GM18502 (cell line): ENCODE measurements around the gene TNNI3K.

Experiments used
- ATAC-seq: cut with Tn5 transposase; IDR thresholded peaks from one replicate; pipeline ENCODE4 v1.9.1; 2021; ENCODE audit warnings: mild to moderate bottlenecking; ENCODE audit not compliant: unreplicated experiment, poor library complexity

Gene TNNI3K

GRCh38 chr1:74280642-74281396, 45.6 kb downstream of the TNNI3K start:
- no peak for ATAC-seq

DNA sequence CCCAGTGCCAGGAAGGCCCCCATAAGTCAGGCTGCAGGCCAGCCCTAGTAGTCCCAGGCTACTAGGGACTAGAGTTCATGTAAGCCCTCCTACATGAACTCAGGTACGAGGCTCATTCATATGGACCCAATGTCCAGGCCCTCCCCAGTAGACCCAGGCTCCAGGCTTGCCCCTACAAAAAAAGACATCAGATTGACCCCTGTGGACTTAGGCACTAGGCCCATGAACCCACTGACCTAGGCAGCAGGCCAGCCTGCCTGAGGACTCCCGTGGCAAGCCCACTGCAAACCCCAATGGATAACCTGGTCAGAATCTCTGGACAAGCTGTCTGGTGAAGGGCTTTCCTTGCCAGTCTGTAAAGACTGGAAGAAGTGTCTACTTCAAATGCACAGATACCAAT, 51.2 kb downstream of the TNNI3K start:
- ATAC-seq = no peak

DNA sequence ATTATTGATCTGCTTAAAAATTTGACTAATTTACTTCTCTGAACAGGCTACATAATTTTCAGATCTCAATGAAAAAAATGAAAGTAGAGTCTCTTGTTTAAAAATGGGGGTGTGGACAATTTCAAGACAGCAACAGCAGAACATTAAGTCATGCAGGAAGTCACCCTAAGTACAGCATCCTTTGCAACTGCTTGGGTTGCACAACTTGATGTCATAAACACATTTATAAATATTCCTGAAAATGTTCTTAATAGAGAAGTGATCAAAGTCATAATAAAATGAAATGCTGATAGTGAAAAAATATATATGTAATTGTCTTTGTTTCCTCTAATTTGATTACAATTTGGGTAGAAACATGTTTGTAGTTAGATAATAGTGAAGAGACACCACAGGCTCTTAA, 79.3 kb downstream of the TNNI3K start:
- no peak for ATAC-seq

DNA sequence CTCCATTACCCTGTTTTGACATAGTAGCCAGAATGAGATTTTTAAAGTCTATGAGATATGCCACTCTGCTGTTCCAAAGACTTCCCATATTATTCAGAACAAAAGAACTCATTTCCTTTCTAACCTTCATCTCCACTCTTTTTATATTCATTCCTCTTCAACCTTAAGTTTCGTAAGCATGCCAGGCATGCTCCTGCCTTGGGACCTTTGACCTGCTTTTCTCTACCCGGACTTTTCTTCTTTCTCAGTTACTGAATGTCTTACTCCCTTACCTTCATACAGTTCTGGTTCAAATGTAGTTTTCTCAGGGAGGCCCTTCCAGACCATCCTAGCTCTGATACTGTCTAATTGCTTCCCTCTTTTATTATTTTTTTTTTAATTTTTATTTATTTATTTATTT, 81.1 kb downstream of the TNNI3K start:
- no peak for ATAC-seq

DNA sequence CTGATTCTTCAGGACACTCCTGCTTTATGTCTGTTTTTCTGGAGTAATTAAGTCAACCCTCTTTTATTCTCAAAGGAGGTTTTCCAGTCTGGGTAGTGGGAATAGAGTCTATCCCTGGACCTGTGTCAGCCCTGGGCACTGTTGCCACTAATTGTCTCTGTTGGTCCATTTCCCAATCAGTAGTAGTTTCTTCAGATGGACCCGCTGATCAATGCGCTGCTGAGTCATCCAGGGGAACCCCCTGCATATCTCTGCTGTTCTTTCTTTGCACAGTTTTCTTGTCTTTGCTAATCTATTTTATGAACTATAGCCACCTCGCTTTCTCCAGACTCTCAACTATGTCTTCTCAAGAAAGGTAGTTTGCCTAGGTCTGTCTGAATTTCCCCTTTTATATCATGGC, 82.5 kb downstream of the TNNI3K start:
- no peak for ATAC-seq

- ATAC-seq = no peak
Observed at GRCh38 chr1:74323937-74324473, 88.8 kb downstream of the TNNI3K start.

GRCh38 chr1:74324684-74325448, 89.7 kb downstream of the TNNI3K start:
- ATAC-seq = no peak

GRCh38 chr1:74328851-74329250, 93.7 kb downstream of the TNNI3K start:
- ATAC-seq = no peak

DNA sequence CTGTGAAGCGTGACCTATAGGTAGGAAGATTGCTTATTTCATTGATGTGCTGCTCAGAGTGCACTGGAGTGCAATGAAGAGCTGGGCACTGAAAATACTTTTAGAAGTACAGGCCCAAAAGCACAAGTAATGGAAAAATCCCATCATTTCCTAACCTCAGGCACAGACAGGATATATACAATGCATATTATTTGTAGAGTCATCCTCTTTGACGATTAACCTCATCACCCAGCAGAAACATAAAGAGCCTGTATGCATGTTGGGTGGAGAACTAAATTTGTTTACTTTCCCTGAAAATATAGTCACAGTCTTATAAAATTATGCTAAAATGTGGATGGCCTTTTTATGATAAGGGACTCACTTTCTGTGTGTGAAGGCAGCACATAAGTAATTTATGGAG, 98.1 kb downstream of the TNNI3K start:
- ATAC-seq = no peak

GRCh38 chr1:74334147-74334546, 99.0 kb downstream of the TNNI3K start:
- ATAC-seq = no peak

DNA sequence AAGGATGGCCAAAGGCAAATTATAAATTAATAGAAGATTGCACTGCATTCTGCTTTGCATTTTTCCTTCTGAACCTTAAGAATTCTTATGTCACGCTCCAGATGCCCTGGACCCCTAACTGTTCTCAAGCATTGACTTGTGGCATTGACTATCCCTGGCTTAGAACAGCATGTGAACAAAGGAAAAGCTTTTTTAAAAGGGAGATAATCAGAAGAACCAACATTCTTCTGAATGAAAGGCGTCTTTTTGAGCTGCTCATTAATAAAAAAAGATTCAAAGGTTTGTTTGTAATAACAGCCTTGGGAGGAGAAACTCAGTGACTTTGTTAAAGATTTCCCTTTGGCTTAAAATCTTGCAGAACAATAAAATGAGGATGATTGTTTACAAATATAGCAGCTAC, 105.5 kb downstream of the TNNI3K start:
- no peak for ATAC-seq

DNA sequence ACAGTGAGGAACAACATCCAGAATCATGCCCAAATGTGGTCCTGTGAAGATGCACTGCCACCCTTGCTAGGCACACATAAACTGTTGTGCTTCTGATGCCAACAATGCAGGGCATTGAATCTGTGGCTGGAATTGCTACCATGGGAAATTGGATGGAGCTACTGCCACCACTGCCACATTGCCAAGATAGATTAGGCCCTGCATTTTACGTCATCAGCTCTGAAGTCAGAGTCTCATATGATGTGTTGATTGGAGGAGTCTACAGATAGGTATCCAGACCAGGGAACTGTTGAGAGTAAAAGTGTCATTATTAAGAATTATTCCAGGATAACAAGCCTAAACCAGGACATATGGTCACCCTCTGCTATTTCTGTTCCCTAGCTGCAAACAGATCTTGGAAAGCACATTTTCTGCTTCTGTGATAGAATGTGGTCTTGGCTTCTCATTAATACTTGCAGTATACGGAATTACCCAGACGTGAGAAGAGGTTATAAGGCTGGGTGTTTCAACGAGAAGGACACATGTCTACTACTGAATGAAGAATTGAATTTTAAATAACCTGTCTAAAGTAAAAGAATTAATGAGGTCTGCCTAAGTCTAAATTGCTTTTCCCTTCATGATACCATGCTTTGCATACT, 106.6 kb downstream of the TNNI3K start:
- no peak for ATAC-seq

GRCh38 chr1:74343216-74343615, 108.0 kb downstream of the TNNI3K start:
- no peak for ATAC-seq

DNA sequence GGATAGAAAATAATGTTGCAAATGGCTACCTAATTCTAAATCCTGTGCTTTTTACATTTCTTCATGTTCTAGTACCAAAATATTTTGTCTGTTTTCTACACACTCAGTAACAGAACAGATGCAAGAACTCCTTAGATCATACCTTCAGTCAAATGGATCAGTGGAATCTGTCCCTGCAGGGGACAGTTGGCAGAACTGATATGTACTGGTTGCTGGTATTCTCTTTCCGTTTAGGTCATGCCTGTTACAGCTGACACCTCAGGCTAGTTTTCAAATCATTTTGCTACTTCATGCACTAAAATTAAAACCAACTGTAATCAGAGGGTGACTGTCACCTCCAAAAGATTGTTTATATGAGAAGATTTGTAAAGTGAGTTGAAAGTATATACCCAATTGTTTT, 109.2 kb downstream of the TNNI3K start:
- no peak for ATAC-seq

DNA sequence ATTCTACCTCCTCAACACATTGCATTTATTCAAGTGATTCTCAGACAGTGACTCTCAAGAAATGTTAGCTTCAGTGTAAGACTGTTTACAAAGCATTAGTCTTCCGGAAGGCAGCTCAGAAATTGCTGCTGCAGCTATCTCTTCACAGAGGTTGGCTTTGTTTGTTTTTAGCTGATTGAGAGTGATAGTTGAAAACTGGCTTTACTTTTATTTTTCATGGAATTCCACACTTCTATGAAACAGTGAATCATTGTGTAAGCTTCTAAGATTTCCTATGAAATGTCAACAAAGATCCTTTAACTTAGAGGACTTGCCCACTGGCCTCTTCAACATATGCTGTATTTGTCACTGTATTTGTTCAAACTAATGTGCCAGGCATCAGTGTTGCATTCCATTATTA, 121.3 kb downstream of the TNNI3K start:
- ATAC-seq = no peak

- no peak for ATAC-seq
Observed at GRCh38 chr1:74357150-74357549, 122.0 kb downstream of the TNNI3K start.

DNA sequence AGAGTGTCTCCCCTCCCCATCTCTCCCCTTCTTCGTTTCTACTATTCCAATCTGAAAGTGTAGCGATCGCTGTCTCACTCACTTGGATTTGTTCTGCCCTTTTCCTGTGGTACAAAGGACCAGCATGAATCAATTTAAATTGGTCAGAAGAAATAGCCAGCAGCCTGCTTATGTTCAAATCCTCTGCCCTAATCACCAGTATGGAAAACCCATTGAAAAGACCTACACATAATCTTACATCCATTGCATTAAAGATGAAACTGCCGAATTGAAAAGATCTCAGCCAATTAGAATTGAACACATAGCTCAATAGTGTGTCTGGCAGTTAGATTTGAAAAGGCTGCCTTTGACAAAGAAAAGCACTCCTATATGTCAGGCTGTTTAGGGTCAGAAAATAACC, 122.6 kb downstream of the TNNI3K start:
- ATAC-seq = no peak

DNA sequence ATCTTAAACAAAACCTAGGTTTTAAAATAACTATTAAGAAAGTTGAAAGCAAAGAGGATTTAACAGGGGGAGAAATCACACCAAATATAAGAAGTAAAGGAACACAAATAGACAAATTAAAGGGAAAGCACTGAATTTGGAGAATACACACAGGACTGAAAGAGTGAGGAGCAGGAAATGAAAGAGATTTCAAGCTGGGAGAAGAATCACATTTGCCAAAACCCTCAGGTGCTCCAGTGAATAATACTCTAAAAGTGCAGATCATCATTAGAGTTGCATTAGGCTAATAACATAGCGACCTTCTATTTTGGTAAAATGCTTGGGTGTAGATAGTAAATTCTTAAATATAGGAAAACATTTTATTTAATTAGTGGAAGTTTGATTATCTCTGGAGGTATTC, 127.5 kb downstream of the TNNI3K start:
- no peak for ATAC-seq

DNA sequence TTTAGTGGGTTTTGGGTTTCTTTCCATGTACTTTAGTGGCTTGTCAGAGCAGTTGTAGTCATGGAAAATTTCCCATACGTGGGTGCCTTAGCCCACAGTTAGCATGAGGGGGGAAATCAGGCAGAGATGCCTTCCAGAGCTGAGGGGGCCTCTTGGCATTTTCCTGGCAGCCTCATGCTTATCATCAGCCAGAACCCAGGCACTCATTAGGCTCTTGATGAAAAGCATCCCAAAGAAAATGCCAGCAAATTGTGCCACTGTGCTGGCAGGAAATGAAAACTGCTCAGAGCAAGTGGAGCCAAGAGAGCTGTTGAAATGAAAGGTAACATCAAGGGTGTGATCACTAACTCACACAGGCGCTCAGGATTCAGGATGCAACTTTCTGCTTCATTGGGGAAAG, 128.0 kb downstream of the TNNI3K start:
- ATAC-seq = no peak

DNA sequence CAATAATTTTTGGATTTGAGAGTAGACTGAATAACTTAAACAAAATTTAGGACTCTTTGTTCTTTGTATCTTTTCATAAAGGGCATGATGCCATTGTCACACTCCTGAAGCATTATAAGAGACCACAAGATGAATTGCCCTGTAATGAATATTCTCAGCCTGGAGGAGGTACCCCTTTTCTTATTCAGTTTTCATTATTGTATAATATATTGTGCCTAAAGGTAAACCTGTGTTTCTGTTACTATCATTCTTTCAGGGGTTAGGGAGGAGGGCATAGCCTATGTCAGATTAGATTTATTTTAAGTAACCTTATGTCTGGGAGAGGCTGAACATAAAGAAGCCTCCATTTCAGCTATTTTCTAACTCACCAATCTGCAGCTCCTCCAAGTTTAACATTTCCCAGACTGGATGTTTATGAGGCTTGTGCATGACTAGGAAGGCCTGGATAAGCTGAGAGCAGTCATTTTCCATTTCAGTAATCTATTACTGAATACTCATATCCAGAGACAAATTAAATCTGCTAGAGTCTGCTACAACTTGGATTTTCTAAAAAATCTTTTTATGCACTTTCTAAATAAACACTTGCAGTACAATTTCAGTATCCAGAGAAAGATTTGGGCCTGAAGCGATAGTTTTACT, 132.1 kb downstream of the TNNI3K start:
- ATAC-seq = no peak

DNA sequence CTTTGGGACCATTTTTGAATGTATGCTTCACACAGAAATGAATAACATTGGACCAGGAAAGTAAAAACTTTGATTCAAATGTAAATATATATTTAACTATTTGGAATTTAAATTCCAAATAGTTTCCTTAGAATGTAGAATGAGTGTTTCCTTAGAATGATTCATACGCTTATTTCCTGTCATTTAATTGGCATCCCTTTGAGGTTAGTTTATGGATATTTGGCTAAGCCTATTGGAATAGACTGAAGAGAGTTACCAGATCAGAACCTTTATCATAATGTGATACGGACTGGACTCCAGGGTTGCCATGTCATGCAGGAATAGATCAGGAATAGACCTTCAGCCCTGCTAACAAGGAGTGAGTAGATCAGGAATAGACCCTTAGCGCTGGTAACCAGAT, 133.1 kb downstream of the TNNI3K start:
- no peak for ATAC-seq
